GM21423 (cell line): ENCODE results near the gene SUN1.

ENCODE experiments used
- ATAC-seq: cut with Tn5 transposase; IDR thresholded peaks from one replicate; pipeline ENCODE4 v1.9.1; 2021; ENCODE audit warnings: mild to moderate bottlenecking, moderate library complexity; ENCODE audit not compliant: unreplicated experiment

SUN1 gene

GRCh38 chr7:876077-876971, 44.0 kb downstream of the SUN1 start, which contains the start of gene GET4:
GET4 (plus strand) TSS chr7:876554; CDS start chr7:876646, 92 bp downstream.
- ATAC-seq: peak; percentile 71

DNA sequence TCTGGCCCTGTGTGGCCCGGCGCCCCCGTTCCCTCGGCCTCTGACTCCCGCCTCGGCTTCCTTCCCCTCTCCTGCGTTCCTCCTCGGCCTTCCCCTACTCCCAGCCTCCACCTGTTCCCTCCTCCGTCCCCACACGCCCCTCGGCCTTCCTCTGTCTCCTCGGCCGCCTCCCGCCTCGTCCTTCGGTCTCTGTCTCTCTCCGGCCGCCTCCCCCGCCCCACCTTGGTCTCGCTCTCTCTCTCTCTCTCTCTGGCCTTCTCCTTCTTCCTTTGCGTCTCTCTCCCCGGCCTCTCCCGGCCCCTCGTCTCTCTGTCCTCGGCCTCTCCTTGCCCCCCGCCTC, 44.7 kb downstream of the SUN1 start:
- peak; percentile 18 for ATAC-seq

DNA sequence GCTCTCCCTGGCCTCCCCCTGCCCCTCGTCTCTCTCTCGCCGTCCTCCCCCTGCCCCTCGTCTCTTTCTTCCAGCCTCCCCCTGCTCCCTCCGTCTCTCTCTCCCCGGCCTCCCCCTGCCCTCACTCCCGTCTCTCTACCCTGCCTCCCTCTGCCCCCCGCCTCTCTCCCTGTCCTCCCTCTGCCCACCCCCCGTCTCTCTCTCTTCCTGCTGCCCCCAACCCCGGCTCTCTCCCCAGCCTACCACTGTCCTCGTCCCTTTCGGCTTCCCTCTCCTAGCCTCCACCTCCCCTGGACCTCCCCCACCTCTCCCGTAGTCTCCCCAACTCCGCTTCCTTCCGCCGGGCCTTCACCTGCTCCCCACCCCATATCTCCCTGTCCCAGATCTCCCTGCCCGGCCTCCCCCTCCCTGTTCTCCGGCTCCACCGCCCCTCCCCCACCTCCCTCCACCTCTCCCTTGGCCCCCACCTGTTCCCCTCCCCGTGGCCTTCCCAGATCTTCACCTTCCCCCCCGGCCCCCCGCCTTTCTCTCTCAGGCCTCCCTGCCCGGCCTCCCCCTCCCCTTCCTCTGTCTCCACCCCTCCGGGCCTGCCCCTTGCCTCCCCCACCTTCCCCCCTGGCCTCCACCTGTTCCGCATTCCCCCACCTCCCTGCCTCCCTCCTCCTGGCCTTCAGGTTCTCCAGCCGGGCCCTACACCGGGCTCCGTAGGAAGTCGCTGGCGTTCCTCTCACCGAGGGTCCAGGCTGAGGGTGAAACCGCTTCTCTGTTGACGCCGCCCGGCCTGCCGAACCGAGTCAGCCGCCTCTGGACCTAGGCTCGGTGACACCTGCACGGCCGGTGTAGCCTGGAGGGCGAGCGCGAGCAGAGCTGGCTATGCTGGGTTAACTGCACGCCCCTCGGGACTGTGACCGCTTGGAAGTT, 45.3 kb downstream of the SUN1 start:
- no peak for ATAC-seq

DNA sequence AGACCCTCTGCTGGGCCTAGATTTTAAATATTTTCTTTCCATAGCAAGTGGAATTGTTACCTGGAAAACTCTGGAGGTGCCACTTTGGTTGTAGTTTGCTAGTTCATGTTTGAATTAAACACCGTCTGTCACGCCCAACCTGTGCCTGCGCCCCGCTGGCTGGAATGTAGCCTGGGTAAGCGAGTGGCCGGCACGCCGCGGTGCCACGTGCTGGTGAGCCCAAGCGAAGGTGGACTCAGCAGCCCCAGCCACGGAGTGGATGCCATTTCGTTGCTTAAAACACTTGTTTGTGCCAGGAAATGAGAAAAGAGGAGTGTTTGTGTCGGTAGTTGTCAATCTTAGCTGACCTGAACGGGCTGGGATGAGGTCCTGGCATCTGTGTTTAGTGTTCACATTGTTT, 46.8 kb downstream of the SUN1 start:
- ATAC-seq: no peak

DNA sequence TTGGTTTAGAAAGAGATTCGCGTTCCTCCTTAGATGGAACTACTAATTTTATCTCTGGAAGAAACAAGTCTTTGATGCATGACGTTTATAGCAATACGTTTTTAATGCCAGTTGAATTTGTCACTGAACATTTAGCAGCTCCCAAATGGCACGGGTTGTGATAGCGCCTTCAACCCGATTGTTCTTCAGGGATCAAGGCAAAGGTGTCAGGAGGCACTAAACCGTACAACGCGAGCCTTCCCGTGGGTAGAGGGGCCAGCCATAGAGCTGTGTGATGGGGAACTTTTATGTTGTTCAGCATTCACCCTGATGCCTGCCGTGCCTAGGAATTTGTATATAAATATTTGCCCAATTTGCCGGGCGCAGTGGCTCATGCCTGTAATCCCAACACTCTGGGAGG, 47.4 kb downstream of the SUN1 start:
- ATAC-seq: no peak

- no peak for ATAC-seq
Measured at GRCh38 chr7:880450-880849, 48.2 kb downstream of the SUN1 start.

DNA sequence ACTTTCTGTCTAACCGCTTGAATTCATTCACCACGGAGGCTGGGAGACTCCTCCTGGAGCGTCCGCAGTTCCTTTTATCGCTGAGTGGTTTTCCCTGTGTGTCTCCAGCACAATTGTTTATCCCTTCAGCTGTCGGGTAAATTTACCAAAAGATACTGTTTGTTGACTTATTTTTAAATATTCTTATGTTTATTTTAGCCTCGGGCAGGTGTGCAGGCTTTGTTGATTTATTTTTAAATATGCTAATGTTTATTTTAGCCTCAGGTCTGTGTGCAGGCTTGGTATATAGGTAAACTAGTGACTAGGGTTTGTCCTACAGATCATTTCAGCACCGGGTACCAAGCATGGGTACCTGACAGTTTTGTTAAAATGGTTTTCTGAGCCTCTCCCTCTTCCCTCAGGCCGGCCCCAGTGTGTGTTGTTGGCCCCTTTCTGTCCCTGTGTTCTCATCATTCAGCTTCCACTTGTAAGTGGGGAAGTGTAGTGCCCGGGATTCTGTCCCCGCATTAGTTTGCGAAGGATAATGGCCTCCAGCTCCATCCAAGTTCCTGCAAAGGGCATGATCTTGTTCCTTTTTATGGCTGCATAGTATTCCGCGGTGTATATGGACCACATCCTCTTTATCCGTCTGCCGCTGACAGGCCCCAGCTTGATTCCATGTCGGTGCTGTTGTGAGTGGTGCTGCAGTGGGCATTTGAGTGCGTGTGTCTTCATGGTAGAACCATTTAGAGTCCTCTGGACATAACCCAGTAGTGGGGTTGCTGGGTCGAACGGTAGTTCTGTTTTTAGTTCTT, 49.4 kb downstream of the SUN1 start:
- ATAC-seq: no peak

GRCh38 chr7:882336-883035, 50.2 kb downstream of the SUN1 start:
- no peak for ATAC-seq

- ATAC-seq: no peak
Measured at GRCh38 chr7:883055-884021, 51.1 kb downstream of the SUN1 start.

DNA sequence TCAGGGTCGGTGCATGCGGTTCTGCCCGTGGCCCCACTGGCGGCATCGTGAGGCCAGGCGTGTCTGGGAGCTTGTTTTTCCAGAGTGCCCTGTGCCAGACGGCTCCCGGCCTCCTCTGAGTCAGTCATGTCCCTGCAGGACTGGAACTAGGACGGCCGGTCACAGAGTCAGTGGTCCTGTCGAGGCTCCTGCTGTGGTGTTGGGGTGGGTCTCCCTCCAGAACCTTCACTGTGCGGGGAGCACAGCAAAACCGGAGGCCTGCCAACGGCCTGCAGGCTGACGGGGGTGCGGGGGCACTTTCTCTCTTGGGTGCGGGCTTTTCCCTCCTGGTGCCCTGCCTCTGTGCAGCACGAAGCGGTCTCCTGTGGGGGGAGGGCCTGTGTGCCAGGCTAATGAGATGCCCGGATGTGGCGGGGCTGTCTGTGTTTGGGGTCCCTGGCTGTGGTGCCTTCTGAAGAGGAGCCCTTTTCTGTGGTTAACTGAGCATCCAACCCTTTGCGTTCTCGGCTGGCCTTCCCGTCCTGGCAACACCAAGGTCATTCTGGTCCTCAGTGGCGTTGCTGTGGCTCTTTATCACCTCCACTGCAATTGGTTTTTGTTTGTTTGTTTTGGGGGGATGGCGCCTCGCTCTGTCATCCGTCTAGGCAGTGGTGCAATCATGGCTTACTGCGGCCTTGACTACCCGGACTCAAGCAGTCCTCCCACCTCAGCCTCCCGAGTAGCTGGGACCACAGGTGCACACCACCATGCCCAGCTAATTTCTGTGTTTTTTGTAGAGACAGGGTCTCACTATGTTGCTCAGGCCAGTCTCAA, 52.1 kb downstream of the SUN1 start:
- no peak for ATAC-seq

DNA sequence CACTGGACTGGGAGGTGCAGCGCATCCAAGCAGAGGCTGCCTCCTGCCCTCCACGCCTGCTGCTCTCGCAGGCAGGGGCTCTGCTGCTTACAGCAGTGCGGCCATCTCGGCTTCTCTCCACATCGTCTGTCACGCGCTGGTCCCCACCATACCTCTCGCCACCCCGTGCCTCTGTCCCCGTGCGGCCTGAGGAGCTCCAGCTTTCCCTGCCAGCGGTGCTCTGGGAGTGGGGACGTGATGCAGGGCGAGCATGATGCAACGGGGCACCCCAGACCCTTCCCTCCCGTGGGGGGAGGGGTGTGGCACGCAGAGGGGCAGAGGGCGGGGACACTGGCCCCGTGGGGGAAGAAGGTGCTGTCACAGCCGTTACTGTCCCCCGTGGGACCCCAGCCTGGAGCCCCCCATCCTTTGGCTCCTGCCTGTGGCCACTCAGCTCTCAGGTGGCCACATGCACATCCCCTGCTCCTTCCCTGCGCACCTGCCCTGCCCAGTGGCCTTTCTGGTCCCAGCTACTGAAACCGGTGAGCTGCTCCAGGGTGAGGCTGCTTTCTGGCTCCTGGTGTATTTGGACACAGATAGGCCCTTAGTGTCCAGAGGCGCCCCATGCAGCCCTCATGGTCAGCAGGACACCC, 53.1 kb downstream of the SUN1 start:
- ATAC-seq: no peak

DNA sequence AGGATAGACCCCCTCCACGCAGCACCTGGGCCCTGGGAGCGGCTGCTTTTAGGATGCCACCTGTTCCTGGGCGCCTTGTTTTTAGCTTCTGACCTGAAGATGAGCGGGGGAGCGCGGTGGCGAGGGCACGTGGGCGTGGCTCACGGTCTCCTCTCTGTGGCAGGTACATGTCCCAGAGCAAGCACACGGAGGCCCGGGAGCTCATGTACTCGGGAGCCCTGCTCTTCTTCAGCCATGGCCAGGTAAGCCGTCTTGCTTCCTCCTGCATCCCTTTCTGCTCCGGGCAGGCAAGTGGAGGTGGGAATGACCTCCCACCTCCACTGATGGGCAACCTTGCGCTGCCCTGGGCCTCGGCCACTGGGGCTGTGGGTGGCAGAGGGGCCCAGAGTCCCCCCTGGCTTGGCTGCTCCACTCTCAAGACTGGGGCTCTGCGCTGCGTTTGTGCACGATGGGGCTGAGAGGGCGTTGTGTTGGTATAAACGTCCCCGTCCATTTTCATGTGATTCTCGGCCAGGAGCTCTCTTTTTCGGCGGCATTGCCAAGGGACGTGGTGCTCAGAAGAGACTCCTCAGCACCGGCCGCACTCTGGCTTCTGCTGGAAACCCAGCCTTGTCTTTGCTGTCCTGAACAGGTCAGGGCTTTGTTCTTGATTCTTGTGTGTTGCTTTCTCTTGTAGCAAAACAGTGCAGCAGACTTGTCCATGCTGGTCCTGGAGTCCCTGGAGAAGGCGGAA, 53.8 kb downstream of the SUN1 start:
- no peak for ATAC-seq

- no peak for ATAC-seq
Measured at GRCh38 chr7:886626-887487, 54.6 kb downstream of the SUN1 start.

DNA sequence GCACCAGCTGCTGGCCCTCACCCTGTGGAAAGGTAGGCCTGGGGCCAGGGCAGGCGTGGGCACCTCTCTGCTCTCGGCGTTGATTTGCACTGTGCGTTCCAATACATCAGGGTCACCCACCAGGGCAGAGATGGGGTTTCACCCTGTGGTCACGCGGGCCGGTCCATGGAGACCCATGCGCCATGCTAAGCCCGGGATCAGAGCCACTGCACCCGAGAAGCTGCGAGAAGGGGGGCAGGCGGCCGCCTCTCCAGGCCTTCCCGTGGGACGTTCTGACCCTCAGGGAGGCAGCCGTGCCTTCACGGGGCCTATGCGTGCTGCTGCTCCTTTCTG, 55.2 kb downstream of the SUN1 start:
- no peak for ATAC-seq

- ATAC-seq: no peak
Measured at GRCh38 chr7:888081-889024, 56.1 kb downstream of the SUN1 start.
